Neural progenitor cell (in vitro differentiated cells): ENCODE measurements around the gene RSPH3.
"Not testable (repeated sequence)": the region's sequence is repeated elsewhere in the genome, so short reads cannot be mapped to it uniquely, and the experiment has no call there.

ENCODE experiments used
- CTCF ChIP-seq: fragments of 200-600 bp; sonication (generic); IDR thresholded peaks from 2 replicates; pipeline ENCODE4 v1.5.1; 2017; ENCODE audit warnings: antibody characterized with exemption, mild to moderate bottlenecking
- EZH2 ChIP-seq: fragments of 200-600 bp; sonication (generic); IDR thresholded peaks from 2 replicates; pipeline ENCODE4 v1.6.1; 2017; ENCODE audit warnings: antibody characterized with exemption, mild to moderate bottlenecking, moderate library complexity

GRCh38 chr6:159038318-159038717 is 38.3 kb upstream of the RSPH3 start:
- not testable (repeated sequence) for TF ChIP-seq CTCF, EZH2
